CD4-positive, alpha-beta memory T cell (primary cell): ENCODE measurements around the gene INPP5A. TPM values are rescaled to one million over a fixed set of nuclear protein-coding genes. Genes with fewer than 3 reads are reported as not detected.

Experiments used
- CTCF ChIA-PET: fragments of 350-600 bp; sonication (Branson Sonifier 250); formaldehyde crosslinking; loops from one replicate; lab custom pipeline; 2021; ENCODE audit warnings: inconsistent platforms; ENCODE audit not compliant: partially characterized antibody; lab: Charles Lee
- POLR2A ChIA-PET: fragments of 350-600 bp; sonication (Branson Sonifier 250); formaldehyde crosslinking; loops from one replicate; lab custom pipeline; 2021; ENCODE audit not compliant: partially characterized antibody; lab: Charles Lee
- DNase-seq, 5 donors: peaks; one replicate each; pipeline versions ENCODE4 v3.0.0 to v3.0.0-alpha.2; 2020 to 2022; ENCODE audit warnings: mixed read lengths in 1 of 5
- H3K27ac ChIP-seq: one replicate; pipeline ENCODE4 v1.7.0; 2013; ENCODE audit warnings: low read depth, low read length
- H3K27me3 ChIP-seq: 2 replicates; pipeline ENCODE4 v1.7.0; 2013; ENCODE audit warnings: mild to moderate bottlenecking, low read length, moderate library complexity; ENCODE audit not compliant: insufficient read depth
- H3K36me3 ChIP-seq: 2 replicates; pipeline ENCODE4 v1.7.0; 2013; ENCODE audit warnings: mild to moderate bottlenecking, low read length, moderate library complexity; ENCODE audit not compliant: insufficient read depth
- H3K4me1 ChIP-seq: 2 replicates; pipeline ENCODE4 v1.7.0; 2013; ENCODE audit warnings: mild to moderate bottlenecking, low read length, moderate library complexity; ENCODE audit not compliant: insufficient read depth
- H3K4me3 ChIP-seq, 2 donors: one replicate each; pipeline ENCODE4 v1.7.0; 2013; ENCODE audit warnings: low read length in 2 of 2, mild to moderate bottlenecking in 1 of 2
- H3K9me3 ChIP-seq, 2 donors: one replicate each; pipeline ENCODE4 v1.7.0; 2013; ENCODE audit warnings: low read length in 2 of 2, control low read depth in 1 of 2; ENCODE audit not compliant: control insufficient read depth in 1 of 2
- H3K27ac Mint-ChIP-seq, 7 donors: one replicate each; pipeline ENCODE4 v1.8.0; 2020 to 2021; ENCODE audit warnings: mixed read lengths in 7 of 7, mild to moderate bottlenecking in 6 of 7, inconsistent platforms in 3 of 7, moderate library complexity in 3 of 7
- H3K27me3 Mint-ChIP-seq, 2 donors: one replicate each; pipeline ENCODE4 v1.8.0; 2020 to 2021; ENCODE audit warnings: mixed read lengths in 2 of 2
- H3K36me3 Mint-ChIP-seq, 2 donors: one replicate each; pipeline ENCODE4 v1.8.0; 2020 to 2021; ENCODE audit warnings: mixed read lengths in 2 of 2, inconsistent platforms in 1 of 2, mild to moderate bottlenecking in 1 of 2
- H3K4me1 Mint-ChIP-seq, 4 donors: one replicate each; pipeline ENCODE4 v1.8.0; 2020 to 2021; ENCODE audit warnings: mixed read lengths in 4 of 4, mild to moderate bottlenecking in 1 of 4
- H3K4me3 Mint-ChIP-seq, 8 donors: one replicate each; pipeline ENCODE4 v1.8.0; 2020 to 2021; ENCODE audit warnings: mixed read lengths in 8 of 8, mild to moderate bottlenecking in 7 of 8, moderate library complexity in 6 of 8, inconsistent platforms in 3 of 8
- H3K9me3 Mint-ChIP-seq, 8 donors: one replicate each; pipeline ENCODE4 v1.8.0; 2020 to 2021; ENCODE audit warnings: mixed read lengths in 8 of 8, mild to moderate bottlenecking in 5 of 8, inconsistent platforms in 3 of 8, moderate library complexity in 1 of 8
- intact Hi-C: fragments of 100-400 bp; cut with micrococcal nuclease; formaldehyde crosslinking; loops from one replicate; pipeline ENCODE4 v1.15.1; 2023
- polyA plus RNA-seq, 2 donors: library from polyadenylated mRNA; unstranded; fragments of 300-500 nt; fragmentation: Illumina TruSeq; gene quantifications; one replicate each; pipeline ENCODE4 v1.2.3, GENCODE V29; 2021
- total RNA-seq, 2 experiments: library from RNA; stranded (reverse); gene quantifications; one replicate each; pipeline ENCODE4 v1.2.3, GENCODE V29; 2021

The INPP5A gene
- total and polyA plus RNA-seq, 4 experiments from 2014 or later, result 0.61 to 19.3 (median 10.8) TPM

DNA sequence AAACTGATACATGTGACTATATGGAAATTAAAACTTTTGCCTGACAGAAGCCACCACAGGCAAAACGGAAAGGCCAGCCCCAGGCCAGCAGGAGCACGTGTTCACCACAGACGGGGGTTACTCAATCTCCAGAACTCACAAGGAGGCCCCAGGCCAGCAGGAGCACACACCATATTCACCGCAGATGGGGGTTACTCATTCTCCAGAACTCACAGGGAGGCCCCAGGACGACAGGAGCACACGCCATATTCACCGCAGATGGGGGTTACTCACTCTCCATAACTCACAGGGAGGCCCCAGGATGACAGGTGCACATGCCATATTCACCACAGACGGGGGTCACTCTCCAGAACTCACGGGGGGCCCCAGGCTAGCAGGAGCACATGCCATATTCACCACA, 186.9 kb downstream of the INPP5A start:
- H3K27ac Mint-ChIP-seq, result no peak overlapping the region
- intact Hi-C loops, result no loop called here
- H3K4me1 Mint-ChIP-seq, result no peaks in the 10 kb centered on the region
- H3K36me3 Mint-ChIP-seq, result peaks cover 24 to 34% of the 10 kb centered on the region in 2 donors
- H3K4me1 ChIP-seq, result no peaks in the 10 kb centered on the region
- DNase-seq, result no peak
- H3K9me3 Mint-ChIP-seq, result peaks cover 0 to 2% (median 0%) of the 10 kb centered on the region in 8 donors
- H3K27ac ChIP-seq, result no peak overlapping the region
- no peaks in the 10 kb centered on the region for H3K36me3 ChIP-seq
- H3K4me3 ChIP-seq, result no peak overlapping the region
- ChIA-PET POLR2A (no interaction called here), CTCF (no interaction called here)
- no peaks in the 10 kb centered on the region for H3K27me3 ChIP-seq
- no peaks in the 10 kb centered on the region for H3K9me3 ChIP-seq
- no peaks in the 10 kb centered on the region for H3K27me3 Mint-ChIP-seq
- no peak overlapping the region for H3K4me3 Mint-ChIP-seq

GRCh38 chr10:132725202-132725601, 187.6 kb downstream of the INPP5A start:
- H3K27me3 Mint-ChIP-seq, result no peaks in the 10 kb centered on the region
- no peak overlapping the region for H3K4me3 ChIP-seq
- intact Hi-C loops, result no loop called here
- H3K9me3 ChIP-seq, result no peaks in the 10 kb centered on the region
- peaks cover 0 to 2% (median 0%) of the 10 kb centered on the region in 8 donors for H3K9me3 Mint-ChIP-seq
- peaks cover 24 to 34% of the 10 kb centered on the region in 2 donors for H3K36me3 Mint-ChIP-seq
- H3K27ac Mint-ChIP-seq, result no peak overlapping the region
- ChIA-PET POLR2A (no interaction called here), CTCF (no interaction called here)
- H3K27ac ChIP-seq, result no peak overlapping the region
- H3K27me3 ChIP-seq, result no peaks in the 10 kb centered on the region
- H3K4me1 Mint-ChIP-seq, result no peaks in the 10 kb centered on the region
- H3K36me3 ChIP-seq, result no peaks in the 10 kb centered on the region
- no peak for DNase-seq
- no peaks in the 10 kb centered on the region for H3K4me1 ChIP-seq
- H3K4me3 Mint-ChIP-seq, result no peak overlapping the region

- Mint-ChIP-seq H3K9me3 (peaks cover 0 to 2% (median 0%) of the 10 kb centered on the region in 8 donors), H3K36me3 (peaks cover 24 to 34% of the 10 kb centered on the region in 2 donors), H3K4me3 (no peak overlapping the region), H3K27me3 (no peaks in the 10 kb centered on the region), H3K4me1 (no peaks in the 10 kb centered on the region), H3K27ac (peak overlapping the region in 1 of 7 donors; percentile 91)
- H3K36me3 ChIP-seq, result no peaks in the 10 kb centered on the region
- no peak for DNase-seq
- no peak overlapping the region for H3K4me3 ChIP-seq
- no peaks in the 10 kb centered on the region for H3K9me3 ChIP-seq
- intact Hi-C loops, result no loop called here
- no peaks in the 10 kb centered on the region for H3K4me1 ChIP-seq
- ChIA-PET CTCF (no interaction called here), POLR2A (no interaction called here)
- H3K27me3 ChIP-seq, result no peaks in the 10 kb centered on the region
- H3K27ac ChIP-seq, result no peak overlapping the region
Measured at GRCh38 chr10:132726194-132726593, 188.6 kb downstream of the INPP5A start.

DNA sequence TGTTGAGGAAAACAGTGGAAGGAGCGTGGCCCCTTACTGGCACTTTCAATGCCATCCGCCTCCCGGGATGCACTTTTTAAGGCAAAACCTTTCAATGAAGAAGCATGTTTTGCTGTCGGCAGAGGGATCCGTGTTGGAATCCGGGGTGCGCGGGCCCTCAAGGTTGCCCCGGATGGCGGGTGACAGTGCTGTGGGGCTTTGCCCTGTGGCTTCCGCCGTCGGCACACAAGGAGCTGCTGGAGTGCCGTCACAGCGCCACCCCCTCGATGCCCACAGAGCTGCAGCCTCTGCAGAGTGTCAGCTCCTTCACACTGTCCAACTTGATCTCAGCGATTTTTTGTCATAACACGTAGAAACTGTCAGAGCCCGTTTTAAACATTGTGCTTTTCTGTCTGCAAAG, 189.4 kb downstream of the INPP5A start:
- ChIA-PET CTCF (no interaction called here), POLR2A (no interaction called here)
- Mint-ChIP-seq H3K4me3 (no peak overlapping the region), H3K27me3 (no peaks in the 10 kb centered on the region), H3K9me3 (peaks cover 0 to 2% (median 0%) of the 10 kb centered on the region in 8 donors), H3K27ac (no peak overlapping the region), H3K4me1 (no peaks in the 10 kb centered on the region), H3K36me3 (peaks cover 24 to 34% of the 10 kb centered on the region in 2 donors)
- no peak for DNase-seq
- intact Hi-C loops, result no loop called here
- no peaks in the 10 kb centered on the region for H3K9me3 ChIP-seq
- no peaks in the 10 kb centered on the region for H3K27me3 ChIP-seq
- no peaks in the 10 kb centered on the region for H3K4me1 ChIP-seq
- no peak overlapping the region for H3K27ac ChIP-seq
- H3K36me3 ChIP-seq, result no peaks in the 10 kb centered on the region
- no peak overlapping the region for H3K4me3 ChIP-seq

DNA sequence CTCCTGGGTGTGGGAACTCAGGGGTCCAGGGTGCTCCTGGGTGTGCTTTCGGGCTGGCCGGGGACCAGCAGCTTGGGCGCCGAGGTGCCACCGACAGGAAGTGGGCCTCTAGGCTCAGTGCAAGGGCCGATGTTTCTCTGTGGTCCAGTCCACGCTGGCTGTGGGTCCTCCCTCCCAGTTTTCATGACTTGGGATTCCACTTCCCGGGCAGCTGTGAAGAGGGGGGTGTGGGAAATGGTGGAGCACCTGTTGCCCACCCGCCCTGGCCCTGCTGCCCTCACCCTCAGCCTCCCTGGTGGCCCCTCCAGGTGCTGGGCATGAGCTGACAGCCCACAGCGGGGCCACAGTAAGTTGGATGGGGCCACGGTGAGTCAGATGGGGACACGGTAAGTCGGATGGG, 189.8 kb downstream of the INPP5A start:
- Histone ChIP-seq H3K4me1 (no peaks in the 10 kb centered on the region), H3K27me3 (no peaks in the 10 kb centered on the region), H3K36me3 (no peaks in the 10 kb centered on the region), H3K9me3 (no peaks in the 10 kb centered on the region), H3K27ac (no peak overlapping the region), H3K4me3 (no peak overlapping the region)
- Mint-ChIP-seq H3K4me1 (no peaks in the 10 kb centered on the region), H3K36me3 (peaks cover 26 to 34% of the 10 kb centered on the region in 2 donors), H3K4me3 (no peak overlapping the region), H3K27me3 (no peaks in the 10 kb centered on the region), H3K27ac (peak overlapping the region in 1 of 7 donors; percentile 13), H3K9me3 (peaks cover 0 to 2% (median 0%) of the 10 kb centered on the region in 8 donors)
- POLR2A ChIA-PET, result no interaction called here
- intact Hi-C loops, result no loop called here
- DNase-seq, result no peak
- CTCF ChIA-PET, result no interaction called here

- Histone ChIP-seq H3K4me3 (no peak overlapping the region), H3K9me3 (no peaks in the 10 kb centered on the region), H3K27ac (no peak overlapping the region), H3K4me1 (no peaks in the 10 kb centered on the region), H3K27me3 (no peaks in the 10 kb centered on the region), H3K36me3 (no peaks in the 10 kb centered on the region)
- no peak overlapping the region for H3K27ac Mint-ChIP-seq
- intact Hi-C loops, result no loop called here
- POLR2A ChIA-PET, result no interaction called here
- peaks cover 22 to 34% of the 10 kb centered on the region in 2 donors for H3K36me3 Mint-ChIP-seq
- CTCF ChIA-PET, result no interaction called here
- no peak overlapping the region for H3K4me3 Mint-ChIP-seq
- no peak for DNase-seq
- no peaks in the 10 kb centered on the region for H3K4me1 Mint-ChIP-seq
- H3K27me3 Mint-ChIP-seq, result no peaks in the 10 kb centered on the region
- H3K9me3 Mint-ChIP-seq, result peaks cover 0 to 2% (median 0%) of the 10 kb centered on the region in 8 donors
Measured at GRCh38 chr10:132728321-132728720, 190.7 kb downstream of the INPP5A start.

DNA sequence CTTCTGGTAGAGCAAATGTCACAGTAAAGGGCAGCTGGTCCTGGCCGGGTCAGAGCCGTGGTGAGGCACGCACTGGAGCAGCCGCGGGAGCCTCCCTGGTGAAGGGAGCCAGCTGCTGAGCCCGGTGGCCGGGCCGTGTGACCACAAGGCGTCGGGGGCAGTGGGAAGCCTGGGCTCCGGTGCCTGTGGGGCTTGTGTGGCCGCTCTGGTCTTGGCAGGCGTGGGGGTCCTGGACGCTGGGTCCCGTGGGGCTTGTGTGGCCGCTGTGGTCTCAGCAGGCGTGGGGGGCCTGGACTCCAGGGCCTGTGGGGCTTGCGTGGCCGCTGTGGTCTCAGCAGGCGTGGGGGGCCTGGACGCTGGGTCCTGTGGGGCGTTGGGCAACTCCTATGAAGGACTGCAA, 191.2 kb downstream of the INPP5A start:
- Mint-ChIP-seq H3K27me3 (no peaks in the 10 kb centered on the region), H3K36me3 (peaks cover 22 to 34% of the 10 kb centered on the region in 2 donors), H3K4me3 (no peak overlapping the region), H3K27ac (no peak overlapping the region), H3K4me1 (no peaks in the 10 kb centered on the region), H3K9me3 (peaks cover 0 to 2% (median 0%) of the 10 kb centered on the region in 8 donors)
- H3K27me3 ChIP-seq, result no peaks in the 10 kb centered on the region
- DNase-seq, result no peak
- intact Hi-C loops, result no loop called here
- H3K4me1 ChIP-seq, result no peaks in the 10 kb centered on the region
- H3K4me3 ChIP-seq, result no peak overlapping the region
- H3K36me3 ChIP-seq, result no peaks in the 10 kb centered on the region
- no peak overlapping the region for H3K27ac ChIP-seq
- ChIA-PET CTCF (no interaction called here), POLR2A (no interaction called here)
- no peaks in the 10 kb centered on the region for H3K9me3 ChIP-seq
